HG03060 (cell line): ENCODE results near the gene NLGN4Y.

ENCODE experiments used
- ATAC-seq: cut with Tn5 transposase; IDR thresholded peaks from one replicate; pipeline ENCODE4 v1.9.1; 2021; ENCODE audit warnings: low read depth, moderate number of reproducible peaks; ENCODE audit not compliant: unreplicated experiment

Gene NLGN4Y

DNA sequence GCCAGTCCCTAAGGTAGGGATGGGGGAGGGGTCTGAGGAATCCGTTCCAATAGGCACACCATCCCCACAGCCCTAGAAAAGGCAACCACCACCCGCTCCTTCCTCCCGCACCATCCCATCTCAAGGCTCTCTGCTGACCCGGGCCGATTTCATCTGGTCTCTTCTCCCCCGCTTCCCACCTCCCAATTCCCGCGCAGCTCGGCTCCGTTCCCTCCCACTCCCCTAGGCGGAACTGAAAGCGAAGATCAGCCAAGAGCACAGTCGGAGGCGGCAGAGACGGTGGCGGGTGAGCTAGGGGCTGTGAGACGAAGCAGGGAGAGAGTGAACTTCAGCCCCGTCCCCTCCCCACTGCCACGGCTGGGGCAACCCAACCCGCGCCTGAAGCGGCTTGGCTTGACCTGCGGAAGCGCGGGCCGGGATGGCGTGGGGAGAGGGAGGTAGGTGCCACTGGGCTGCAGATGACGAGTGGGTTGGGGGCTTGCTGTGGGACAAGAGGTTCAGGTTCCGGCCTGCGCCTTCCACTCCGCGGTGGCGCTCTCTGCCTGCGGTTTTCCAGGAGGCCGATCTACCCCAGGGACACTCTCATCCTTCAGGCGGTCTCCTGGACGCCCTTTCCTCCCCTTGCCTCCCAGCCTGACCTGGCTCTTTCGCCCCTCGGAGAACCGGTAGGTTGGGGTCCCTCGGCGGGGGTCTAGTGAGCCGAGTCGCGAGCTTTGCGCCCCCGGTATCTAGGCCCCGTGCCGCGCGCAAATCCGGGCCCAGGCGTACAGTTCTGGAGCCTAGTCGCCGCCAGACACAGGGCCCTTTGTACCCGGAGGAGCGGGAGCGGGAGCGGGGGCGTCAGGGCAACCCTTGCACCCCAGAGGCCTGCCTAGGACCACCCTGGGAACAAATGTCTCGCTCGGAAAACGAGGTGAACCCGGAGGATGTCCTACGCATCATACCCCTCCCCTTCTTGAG is at the start of gene NLGN4Y:
NLGN4Y (plus strand) TSS at position 258 of the 960 bp plus-strand sequence. CDS start 97,591 bp downstream, outside the sequence.
- no peak for ATAC-seq

DNA sequence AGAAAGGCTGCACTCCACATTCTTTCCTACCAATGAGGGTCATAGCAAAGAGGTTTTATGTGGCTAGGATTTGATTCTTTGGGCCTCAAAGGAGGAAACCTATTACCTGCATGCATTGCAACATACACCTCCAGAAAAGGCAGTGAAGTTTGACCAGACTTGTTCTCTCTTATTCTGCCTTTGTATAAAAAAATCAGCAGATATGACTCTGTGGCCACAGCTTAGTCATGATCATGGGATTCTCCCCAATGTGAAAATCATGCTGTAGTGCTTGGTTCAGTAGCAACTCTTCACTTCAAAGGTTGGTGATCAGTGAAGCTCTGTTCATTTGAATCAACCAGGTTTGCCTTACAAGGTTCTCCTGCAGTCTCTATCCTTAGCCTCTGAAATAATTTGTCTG is 38.4 kb upstream of the NLGN4Y start:
- ATAC-seq: no peak

DNA sequence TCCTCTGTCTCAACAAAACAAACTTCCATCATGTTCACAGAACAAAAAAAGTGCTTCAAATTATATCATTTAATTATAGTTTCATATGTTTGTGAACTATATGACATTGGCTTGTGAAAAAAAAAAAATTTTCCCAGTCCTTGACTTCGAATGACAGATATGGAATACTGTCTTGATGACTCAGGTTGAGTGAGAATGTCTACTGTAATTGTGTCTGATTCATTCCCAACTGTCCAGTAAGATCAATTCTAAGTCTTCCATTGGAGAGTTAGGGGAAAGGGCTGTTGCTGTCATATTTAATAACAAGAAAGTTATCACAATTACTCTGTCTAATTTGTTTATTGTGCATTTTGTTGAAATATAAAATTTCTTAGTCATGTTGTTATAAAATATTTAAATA is 34.1 kb upstream of the NLGN4Y start:
- no peak for ATAC-seq

DNA sequence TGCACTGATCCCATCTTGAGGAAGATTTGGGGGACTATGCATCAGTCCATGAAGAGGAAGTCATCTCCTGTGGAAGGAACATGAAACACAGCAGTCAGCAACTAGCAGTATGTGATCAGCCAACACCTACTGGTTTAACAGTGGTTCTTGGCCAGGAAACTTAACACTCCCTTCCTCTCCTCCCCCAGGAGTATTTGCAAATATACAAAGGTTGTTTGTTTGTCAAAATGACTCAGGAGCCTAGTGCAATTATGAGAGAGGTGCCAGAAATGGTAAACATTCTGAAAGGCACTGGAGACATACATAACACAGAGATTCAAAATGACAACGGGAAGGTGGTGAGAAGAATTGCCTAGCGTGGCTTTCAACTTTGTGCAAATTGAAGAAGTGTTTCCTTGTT is 26.3 kb upstream of the NLGN4Y start:
- ATAC-seq: no peak

DNA sequence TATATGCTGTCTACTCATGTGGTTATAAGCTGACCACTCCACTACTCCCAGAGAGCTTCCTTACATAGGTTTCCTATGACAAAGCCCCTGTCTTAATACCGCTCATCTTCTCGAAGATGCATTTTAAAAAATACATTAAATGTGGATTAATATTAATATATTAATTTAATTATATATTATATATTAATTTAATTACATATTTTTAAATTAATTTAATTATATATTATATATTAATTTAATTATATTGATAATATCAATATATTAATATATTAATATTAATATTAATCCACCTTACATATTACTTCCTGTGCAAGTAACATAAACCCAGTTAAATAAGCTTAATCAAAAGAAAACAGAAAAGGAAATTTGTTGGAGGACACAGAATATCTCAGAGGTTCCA is 19.7 kb upstream of the NLGN4Y start:
- ATAC-seq: no peak

DNA sequence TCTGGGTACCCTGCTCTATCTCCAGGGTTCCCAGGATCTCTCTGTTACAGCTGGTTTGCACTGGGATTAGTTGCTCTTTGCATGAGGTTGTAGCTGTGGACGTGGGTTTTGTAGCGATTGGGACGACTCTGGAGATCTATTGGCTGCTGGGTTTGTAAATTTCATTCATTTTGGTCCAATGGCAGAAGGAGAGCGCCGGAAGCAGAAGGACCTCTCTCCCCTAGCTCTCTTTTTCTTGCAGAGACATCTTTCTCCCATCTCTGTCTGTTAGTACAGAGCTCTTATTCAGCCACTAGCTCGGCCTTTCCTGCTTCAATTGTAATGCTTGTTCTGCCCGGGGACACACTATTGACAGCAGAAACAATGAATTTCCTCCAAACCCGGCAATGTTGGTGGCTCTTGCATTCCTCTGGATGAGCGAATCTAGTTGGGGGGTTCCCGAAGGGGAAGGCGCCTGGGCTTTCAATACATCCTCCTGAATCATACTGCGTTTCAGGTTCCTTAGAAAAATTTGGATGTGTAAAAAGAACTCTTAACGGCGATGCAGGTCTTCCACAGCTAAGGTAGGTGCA is 1.9 kb upstream of the NLGN4Y start:
- ATAC-seq: no peak

DNA sequence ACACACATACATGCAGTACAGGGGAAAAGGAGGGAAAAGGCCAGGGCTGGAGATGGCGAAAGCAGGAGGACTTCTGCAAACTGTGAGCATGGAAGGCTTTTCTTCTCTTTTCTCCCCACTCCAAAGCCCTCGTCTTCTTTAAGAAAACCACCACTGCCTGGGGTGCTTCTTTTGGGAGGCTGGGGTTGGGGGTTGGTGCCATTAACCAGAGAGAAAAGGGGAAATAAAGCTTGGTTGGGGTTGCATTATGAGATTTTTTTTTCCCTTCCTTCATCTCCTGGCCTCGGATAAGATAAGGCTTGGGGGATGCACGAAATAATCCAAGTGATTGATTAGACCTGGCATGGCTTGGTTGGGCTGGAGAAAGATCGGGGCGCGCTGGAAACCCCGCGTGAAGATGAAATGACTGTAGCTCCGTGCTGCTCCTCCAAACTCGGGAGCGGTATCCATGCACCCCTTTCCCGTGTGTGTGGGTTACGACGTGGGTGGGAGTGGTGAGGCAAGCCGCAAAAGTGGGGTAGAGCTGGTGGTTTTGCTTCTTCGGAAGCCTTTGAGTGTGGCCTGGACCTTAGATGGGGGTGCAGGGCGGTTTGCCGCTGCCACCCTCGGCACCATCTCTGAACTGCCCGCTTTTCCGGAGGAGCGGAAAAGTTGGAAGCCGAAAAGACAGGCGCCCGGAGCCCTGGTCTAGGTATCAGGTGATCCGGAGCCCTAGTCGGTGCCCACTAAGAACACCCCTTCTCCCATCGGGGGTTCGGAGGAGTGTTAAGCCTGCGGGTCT is 648 bp upstream of the NLGN4Y start:
- no peak for ATAC-seq

DNA sequence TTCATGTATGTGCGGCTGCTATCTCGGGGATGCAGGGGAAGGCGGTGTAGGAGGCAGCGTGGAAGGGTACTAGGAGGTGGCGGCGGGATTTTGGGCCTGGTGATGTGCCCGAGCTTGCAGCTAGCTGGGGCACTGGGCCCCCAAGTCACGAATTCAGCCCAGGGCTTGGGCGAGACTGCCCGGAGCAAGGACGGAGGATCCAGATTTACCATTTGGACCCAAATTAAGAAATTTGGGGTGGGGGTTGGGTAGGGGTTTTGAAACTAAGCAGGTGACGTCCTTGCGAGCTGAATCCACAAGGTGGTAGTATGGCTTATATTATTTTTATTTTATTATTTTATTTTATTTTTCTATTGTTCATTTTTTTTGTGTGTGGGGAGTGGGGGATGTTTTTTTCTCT is 986 bp downstream of the NLGN4Y start:
- ATAC-seq: no peak

DNA sequence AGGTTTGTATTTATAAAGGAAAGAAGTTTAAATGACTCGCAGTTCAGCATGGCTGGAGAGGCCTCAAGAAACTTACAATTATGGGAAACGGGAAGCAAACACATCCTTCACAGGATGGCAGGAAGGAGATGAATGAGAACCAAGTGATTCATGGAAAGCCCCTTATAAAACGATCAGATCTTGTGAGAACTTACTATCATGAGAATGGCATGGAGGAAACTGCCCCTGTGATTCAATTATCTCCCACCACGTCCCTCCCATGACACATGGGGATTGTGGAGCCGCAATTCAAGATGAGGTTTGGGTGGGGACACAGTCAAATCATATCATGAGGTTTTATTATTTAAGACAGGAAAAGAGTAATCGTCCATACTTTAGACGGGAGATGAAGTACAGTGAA is 4.0 kb downstream of the NLGN4Y start:
- ATAC-seq: no peak

DNA sequence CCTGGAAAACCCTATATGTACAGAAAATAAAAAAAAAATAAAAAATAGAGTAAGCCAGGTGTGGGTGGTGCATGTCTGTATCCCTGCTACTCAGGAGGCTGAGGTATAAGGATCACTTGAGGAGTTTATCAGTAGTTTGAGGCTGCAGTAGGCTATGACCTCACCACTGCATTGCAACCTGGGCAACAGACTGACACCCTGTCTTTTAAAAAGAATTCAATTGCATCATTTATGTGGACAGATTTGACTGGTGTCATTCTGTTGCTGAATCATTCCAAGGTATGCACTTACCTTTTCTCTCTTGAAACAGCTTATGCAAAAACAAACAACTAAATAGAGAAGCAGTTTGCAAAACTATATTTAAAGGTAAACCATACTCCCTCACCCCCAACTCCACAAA is 12.4 kb downstream of the NLGN4Y start:
- no peak for ATAC-seq

DNA sequence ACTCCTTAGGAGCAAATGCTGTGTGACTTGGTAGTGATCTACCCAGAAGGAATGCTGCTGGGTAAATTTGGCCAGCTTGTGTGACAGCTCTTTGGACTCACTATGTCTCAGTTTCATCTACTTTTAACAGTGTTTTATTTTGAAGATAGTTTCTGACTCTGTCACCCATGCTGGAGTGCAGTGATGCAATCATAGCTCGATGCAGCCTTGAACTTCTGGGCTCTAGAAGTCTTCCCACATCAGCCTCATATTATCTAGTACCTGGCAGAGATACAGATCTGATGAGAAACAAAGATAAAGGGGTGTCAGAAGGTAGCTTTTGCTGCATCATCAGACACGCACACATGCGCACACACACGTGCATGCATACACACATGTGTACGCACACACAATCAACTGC is 19.2 kb downstream of the NLGN4Y start:
- no peak for ATAC-seq

DNA sequence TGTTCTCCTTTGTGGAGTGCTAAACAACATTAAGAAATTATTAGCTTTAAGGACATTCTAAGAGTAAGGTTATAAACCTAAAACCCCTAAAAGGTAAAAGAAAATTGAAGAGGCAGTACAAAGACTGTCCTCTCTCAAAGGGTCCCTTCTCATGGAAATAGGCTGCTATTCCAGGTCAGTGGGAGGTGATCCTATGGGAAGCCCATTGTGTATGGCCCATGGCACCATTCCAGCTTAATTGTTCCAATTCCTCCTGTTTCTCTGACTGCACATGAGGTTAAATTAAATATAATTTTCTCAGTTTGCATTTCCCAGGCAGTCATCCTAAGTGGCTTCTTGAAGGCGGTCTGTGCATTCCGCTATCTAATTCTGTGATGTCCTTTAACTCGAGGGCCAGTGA is 57.0 kb downstream of the NLGN4Y start:
- ATAC-seq: no peak

DNA sequence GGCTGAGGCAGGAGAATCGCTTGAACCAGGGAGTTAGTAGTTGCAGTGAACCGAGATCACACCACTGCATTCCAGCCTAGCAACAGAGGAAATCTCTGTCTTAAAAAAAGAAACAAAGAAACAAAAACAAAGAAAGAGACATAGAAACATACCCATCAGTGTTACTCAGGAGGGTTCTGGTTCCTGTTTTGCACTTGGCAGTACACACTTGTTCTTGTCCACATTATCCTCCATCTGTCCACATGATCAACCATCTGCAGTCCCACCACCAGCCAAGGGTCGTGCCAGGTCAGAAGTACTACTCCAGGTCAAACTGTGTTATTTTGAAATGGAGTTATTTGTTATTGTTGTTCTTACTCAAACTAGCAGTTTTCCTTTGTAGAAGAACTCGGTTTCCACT is 62.4 kb downstream of the NLGN4Y start:
- ATAC-seq: no peak

DNA sequence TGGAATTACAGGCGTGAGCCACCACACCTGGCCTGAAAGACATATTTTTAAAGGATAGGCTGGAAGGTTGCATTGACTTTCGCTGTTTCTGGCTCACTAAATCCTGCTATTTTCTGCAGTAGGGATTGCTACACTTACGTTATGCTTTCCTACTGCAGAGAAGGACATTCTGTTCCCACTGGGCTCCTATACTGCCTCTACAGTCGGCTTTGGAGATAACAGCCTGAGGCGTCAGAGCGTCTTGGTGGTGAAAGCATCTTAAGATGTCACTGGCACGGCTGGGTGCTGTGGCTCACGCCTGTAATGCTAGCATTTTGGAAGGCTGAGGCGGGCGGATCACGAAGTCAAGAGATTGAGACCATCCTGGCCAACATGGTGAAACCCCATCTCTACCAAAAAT is 77.0 kb downstream of the NLGN4Y start:
- no peak for ATAC-seq

DNA sequence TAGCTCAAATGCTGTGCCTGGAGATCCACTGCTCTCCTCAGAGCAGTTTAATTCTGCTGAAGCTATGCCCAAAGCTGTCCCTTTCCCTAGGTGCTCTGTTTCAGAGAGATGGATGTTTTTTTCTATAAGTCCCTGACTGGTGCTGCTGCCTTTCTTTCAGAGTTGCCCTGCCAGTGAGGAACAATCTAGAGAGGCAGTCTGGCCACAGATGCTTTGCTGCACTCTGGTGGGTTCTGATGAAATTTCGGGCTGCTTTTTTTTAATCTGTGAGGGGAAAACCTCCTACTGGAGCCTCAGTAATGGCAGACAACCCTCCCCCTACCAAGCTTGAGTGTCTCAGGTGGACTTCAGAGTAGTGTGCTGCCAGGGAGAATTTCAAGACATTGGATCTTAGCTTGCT is 93.3 kb downstream of the NLGN4Y start:
- ATAC-seq: no peak

DNA sequence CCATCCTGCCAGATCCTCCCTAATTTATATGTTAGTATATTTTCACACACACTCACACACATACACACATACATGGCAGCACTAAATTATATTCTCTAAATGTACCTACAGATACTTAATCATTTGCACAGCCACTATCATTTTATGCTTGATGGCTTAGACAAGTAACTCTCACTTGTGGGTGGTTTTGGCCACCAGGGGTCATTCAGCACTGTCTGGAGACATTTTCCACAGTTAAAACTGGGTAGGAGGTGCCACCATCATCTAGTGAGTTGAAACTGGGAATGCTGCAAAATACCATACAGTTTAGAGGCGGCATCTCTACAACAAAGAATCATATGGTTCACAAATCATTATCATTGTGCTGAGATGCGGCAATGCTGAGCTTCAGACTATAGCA is 94.2 kb downstream of the NLGN4Y start:
- no peak for ATAC-seq

DNA sequence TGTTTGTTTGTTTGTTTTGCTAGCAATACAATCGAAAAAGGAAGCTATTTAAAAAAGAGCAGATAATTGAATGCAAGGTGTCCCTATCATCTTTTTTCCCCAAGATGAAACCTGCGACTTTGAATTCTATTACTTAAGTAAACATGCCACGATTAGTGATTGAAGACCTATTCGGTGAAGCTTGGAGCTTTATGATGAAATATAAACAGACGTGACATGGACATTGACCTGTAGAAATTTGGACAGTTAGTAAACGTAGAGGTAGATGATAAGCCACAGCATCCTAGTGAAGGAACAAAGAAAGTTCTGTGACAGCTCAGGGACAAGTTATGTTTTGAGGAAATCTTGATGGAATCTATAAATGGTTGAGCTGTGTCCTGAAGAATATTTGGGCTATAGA is 103.9 kb downstream of the NLGN4Y start:
- no peak for ATAC-seq

DNA sequence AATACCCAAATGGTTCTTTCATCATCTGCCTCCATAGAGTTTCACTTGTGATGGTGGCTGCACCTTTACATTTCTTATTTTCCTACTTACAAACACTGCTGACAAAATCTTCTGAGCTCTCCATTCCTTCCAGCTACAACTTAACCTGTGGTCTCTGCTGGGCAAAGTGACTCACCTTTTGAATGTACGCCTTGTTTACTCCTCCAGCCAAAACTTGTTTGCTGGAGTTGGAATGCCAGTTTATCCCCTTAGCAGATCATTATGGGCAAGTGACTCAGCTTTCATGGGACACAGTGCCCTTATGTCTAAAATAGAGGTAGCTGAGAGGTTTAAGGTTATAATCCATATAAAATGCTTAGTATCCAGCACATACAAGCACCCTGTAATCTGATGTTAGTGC is 107.3 kb downstream of the NLGN4Y start:
- no peak for ATAC-seq

DNA sequence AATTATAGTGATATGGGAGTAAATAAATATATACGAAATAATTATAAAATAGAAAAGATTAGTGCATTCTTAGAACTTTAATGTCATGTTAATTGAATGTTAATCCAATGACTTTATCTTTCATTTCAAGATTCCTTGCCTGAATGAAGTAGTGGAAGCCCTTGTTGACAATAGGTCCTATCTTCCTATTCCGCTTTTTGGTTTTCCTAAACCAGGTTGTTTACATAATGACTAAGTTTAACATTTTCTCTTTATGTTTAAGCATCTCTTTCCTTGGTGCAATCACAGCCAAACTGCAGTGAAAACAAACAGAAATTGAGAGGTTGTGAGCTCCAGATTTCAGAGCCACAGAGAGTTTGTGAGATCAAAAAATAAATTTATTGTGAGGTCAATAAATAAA is 109.4 kb downstream of the NLGN4Y start:
- no peak for ATAC-seq

DNA sequence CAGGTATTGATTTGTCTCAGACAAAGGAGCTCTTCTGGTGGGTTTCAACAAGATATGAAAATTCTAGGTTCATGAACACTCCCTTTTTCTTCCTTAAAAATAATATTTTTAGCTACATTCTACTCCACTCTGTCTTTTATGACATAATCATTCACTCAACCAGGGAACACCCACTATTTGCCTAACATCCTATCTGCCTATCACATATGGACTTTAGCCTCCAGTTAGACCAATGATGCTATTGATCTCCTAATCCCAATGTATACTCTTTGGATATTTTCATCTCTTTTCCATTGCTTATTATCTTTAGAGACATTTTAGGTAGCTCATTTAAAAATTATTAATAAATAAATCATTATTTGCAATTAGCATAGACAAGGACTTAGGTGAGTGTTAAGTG is 110.6 kb downstream of the NLGN4Y start:
- no peak for ATAC-seq

DNA sequence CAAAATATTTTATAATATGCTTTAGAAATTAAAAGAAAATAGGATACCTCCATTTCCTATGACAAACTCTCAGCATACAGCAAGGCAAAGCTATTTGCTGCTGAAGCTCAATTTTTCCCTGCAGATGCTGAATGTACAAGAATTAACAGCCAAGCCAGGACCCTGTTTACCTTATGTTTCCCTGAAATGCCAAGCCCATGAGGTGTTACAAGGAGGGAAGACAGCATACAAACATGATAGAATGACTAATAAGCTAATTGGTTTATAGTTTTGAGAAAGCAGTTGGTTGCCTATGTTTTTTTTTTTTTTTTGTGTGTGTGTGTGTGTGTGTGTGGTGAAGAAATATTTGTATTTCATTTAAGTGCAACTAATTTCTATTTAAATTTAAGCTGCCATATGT is 113.2 kb downstream of the NLGN4Y start:
- ATAC-seq: no peak
